Umbilical cord (tissue), 2 donors: ENCODE measurements around the gene PRTN3. TPM values are rescaled to one million over a fixed set of nuclear protein-coding genes. Genes with fewer than 3 reads are reported as not detected.
"Not testable (repeated sequence)": the region's sequence is repeated elsewhere in the genome, so short reads cannot be mapped to it uniquely, and the experiment has no call there.

Source experiments
- DNase-seq: peaks from one replicate; pipeline ENCODE4 v3.0.0-alpha.2; 2015; ENCODE audit warnings: low spot score
- total RNA-seq: library from RNA; depleted of rRNA; stranded (reverse); fragments of >200 nt; gene quantifications from one replicate; pipeline ENCODE4 v1.2.3, GENCODE V29; 2014; ENCODE audit warnings: low replicate concordance; ENCODE audit not compliant: insufficient read depth

PRTN3 gene
- total RNA-seq, 1 donor from 2014 or later, result not detected

DNA sequence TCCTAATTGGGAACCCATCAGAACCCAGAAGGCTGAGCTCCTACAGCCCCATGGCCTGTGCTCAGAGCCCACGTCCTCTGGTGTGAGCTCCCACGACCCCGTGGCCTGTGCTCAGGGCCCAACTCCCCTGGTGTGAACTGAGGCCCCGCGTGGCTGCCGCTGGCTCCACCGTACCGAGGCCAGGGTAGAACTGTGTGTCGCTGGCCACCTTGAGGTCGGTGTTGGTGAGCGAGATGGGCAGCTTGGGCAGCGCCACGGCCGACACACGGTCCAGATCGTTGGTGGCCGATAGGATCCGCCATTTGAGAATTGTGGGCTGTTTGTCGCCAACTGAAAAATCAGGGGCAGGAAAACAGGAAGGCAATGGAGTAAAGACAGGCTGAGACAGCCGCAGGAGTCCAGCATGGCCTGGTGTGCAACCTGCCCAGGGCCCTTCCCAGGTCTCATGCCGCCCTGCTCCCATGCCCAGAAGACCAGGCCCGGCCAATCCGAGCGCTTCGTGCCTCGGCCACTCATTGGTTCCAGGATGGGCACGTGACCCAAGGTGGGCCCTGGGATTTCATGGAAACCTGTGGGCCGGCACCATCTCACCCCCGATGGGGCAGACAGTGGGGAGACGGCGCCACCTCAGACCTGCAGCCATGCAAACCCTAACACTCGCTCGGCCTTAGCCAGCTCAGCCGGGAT lies 40.7 kb downstream of the PRTN3 start:
- DNase-seq, result no peak

DNA sequence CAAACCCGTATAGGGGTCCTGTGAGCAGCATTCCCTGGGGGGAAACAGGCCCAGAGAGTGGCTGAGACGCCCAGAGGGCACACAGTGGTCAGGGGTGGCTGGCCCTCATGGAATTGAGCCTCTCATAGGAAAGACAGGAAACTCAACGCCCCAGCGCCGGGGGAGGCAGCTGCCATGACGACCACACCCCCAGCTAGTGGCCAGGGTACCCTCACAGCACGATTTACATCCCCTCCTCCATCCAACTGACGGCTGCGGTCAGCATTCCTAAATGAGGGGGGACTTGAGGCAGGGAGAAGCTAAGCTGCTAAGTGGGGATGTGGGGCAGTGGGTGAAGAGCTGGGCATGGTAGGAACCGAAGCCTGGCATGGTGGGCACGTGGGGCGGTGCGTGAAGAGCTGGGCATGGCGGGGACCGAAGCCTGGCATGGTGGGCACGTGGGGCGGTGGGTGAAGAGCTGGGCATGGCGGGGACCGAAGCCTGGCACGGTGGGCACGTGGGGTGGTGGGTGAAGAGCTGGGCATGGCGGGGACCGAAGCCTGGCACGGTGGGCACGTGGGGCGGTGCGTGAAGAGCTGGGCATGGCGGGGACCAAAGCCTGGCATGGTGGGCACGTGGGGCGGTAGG lies 42.2 kb downstream of the PRTN3 start:
- no peak for DNase-seq

DNA sequence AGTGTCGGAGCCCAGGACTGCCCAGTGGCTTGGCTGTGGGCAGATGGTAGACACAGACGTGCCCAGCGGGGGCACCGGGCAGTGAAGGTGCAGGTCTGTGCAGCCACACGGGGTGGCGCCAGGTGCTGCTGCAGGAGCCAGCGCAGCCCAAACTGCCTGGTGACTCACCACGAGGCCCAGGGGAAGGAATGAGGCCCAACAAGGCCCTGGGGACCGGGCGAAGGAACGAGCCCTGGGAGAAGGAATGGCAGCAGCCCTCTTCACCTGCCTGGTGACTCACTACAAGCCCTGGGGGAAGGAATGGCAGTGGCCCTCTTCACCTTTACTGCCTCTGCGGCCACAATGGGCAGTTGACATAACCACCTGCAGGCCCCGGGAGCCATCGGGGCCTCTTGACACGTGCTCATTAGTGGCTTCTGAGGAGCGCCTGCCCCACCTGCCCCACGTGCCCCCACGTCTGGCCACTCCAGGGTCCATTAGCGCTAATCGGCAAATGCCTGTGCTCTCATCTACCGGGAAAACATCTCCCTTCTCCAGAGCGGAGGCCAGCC lies 42.9 kb downstream of the PRTN3 start:
- no peak for DNase-seq

DNA sequence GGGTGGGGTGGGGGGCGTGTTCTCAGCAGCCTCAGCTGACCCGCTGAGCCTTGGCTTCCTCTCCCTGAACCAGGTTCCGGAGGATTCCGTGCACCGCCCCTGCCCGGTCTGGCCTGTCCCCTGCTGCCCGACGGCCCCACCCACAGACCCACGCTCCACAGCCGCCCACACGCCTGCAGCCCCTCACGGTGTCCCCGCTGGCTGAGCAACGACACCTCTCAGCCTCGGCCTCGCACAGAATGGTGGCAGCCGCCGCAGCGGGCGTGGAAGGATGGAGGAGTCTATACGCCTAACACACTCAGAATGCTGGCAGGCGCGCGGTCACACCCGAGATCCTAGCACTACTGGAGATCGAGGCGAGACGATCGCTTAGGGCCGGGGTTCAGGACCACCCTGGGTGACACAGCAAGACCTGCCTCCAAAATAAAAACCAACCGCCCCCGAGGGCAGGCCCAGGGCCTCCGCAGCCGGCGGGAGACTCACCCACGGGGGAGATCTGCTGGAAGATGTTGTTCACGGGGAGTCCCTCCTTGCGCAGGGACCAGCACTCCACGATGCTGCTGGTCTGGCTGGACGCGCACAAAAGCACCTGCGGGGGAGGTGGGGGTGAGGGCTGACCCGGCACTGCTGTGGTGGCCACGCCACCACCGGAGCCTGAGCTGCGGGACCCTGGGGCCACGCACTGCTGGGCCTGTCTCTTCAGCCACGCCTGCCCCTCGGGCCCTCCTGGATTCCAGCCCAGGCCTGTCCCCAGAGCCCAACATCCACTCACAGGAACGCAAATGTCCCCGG lies 43.8 kb downstream of the PRTN3 start:
- DNase-seq, result no peak

DNA sequence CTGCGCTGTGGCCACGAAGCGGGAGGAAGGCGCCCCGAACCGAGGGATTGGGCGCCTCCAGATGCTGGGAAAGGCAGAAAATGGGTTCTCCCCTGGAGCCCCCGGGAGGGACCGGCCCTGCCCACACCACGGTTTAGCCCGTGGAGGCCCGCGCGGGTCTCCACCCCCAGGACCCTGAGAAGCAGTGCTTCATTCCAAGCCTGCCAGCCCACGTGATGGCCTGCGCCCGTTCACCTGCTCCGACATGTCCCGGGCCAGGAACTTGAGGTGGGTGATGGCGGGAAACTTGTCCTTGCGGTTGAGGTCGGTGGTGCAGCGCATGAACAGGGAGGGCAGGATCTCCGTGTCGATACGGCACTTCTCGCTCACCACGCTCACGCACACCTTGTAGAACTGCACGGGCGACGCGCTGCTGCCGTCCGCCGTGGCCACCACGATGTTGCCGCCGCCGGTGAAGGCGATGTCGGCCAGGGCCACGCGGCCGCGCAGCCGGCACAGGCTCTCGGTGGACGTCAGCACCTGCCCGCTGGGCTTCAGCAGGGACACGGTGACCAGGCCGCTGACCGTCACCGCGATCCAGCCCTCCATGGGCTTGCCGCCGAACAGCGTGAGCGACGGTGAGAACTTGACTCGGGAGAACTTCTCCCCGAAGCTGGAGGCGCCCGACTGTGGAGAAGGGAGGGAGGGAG lies 44.9 kb downstream of the PRTN3 start:
- no peak for DNase-seq

DNA sequence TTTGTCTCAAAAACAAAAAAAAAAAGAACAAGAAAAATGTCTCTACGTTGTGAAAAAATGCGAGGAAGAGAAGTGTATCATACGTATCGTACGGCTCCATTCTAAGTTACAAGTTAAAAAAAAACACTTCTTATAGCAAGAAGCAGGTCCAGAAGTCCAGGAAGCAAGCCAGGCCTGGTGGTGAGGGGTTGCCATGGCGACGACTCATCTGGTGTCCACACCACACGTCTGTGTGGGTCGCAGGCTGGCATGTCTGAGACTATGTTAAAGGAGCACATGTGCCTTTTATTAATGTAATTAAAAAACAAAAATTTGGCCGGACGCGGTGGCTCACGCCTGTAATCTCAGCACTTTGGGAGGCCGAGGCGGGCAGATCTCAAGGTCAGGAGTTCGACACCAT lies 46.3 kb downstream of the PRTN3 start:
- no peak for DNase-seq

DNA sequence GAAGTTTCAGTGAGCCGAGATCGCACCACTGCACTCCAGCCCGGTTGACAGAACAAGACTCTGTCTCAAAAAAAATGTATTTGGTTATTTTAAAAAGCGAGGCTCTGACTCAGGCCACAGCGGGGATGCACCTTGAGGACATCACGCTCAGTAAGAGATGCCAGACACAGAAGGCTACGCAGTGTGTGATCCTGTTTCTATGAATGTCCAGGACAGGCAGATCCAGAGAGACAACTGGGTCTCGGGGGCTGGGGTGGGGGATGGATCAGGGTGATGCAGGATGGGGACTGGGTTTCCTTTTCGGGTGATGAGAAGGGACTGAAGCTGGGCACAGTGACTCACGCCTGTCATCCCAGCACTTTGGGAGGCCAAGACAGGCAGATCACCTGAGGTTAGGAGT lies 46.8 kb downstream of the PRTN3 start:
- DNase-seq, result no peak

DNA sequence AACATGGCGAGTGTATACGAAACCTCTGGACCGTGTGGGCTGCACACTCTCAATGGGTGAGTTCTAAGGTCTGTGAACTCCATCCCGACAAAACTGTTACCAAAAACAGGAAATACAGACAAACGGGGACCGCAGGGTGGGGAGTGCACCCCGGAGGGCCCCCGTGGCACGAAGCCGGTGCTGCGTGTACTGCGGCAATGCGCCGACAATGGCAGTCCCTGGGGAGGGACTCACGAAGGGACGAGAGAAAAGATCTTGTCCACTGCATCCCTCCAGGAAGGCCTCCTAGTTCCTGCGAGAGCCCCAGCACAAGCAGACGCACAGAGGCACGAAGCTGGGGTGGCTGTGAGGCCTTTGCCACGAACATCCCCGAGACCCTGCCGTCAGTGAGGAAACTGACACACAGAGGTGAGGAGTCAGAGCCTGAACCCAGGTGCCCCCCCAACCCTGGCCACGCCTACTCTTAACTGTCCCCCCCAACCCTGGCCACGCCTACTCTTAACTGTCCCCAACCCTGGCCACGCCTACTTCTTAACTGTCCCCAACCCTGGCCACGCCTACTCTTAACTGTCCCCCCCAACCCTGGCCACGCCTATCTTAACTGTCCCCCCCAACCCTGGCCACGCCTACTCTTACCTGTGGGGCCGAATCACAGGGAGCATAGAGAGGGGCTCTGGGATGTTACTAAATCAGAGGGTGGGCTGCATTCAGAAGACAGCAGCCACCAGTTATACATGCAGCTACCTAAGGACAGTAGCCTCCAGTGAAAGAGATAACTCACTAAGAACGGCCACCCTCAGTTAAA lies 48.0 kb downstream of the PRTN3 start:
- no peak for DNase-seq

DNA sequence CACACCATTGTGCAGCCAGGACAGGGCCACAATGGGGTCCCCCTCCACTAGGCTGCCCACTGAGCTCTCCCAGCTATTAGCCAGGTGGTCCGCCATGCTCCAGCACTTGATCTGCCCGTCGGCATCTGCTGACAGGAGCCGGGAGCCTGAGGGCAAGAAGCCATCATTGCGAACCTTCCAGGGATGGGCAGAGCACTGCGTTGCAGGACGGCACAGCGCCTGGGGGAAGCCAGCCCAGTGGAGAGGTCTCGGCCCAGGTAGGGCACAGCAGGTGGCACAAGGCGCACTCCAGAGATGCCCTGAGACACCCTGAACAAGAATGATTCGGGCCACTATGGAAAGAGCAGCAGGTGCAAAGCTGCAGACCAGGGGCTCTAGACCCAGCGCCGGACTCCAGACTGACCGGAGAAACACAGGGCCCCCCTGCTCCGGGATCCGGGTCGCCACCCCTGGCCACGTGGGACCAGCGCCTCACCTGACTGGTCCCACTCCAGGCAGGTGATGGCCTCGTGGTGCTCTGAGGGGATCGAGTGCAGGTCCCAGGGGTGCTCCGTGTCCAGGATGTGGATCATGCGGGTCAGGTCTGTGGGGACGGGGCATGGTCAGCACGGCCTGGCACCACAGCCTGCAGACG lies 49.0 kb downstream of the PRTN3 start:
- no peak for DNase-seq

DNA sequence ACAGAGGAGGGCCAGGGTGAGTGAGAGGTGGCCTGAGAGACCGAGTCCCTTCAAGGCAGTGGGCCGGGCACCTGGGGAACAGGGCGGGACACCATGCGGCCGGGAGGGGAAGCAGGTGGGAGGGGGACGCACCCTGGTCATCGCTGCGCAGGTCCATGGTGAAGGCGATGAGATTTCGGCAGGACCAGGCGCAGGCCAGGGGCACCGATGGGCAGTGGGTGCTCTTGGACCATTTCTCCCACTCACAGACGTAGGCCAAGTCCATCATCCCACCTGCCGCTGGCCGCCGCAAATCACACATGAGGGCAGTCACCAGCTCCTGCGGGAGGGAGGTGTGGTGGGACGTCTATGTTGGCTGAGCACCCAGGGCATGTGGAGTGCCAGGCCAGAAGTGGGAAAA lies 50.0 kb downstream of the PRTN3 start:
- DNase-seq, result no peak

DNA sequence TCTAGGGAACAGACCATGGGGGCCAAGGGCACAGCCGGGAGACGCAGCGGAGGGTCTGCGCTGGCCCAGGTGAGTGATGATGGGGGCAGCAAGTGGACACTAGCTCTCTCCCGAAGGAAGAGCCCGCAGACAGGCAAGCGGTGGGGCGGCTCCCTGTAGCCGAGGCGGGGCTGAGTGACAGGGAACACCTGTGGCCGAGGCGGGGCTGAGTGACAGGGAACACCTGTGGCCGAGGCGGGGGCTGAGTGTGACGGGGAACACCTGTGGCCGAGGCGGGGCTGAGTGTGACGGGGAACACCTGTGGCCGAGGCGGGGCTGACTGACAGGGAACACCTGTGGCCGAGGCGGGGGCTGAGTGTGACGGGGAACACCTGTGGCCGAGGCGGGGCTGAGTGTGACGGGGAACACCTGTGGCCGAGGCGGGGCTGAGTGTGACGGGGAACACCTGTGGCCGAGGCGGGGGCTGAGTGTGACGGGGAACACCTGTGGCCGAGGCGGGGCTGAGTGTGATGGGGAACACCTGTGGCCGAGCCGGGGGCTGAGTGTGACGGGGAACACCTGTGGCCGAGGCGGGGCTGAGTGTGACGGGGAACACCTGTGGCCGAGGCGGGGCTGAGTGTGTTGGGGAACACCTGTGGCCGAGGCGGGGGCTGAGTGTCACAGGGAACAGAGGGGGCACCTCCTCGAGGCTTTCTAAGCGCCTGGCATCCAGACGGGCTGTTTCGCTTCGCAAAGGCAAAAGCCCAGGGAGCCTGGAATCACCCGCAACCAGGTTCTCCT lies 50.8 kb downstream of the PRTN3 start:
- DNase-seq, result not testable (repeated sequence)

DNA sequence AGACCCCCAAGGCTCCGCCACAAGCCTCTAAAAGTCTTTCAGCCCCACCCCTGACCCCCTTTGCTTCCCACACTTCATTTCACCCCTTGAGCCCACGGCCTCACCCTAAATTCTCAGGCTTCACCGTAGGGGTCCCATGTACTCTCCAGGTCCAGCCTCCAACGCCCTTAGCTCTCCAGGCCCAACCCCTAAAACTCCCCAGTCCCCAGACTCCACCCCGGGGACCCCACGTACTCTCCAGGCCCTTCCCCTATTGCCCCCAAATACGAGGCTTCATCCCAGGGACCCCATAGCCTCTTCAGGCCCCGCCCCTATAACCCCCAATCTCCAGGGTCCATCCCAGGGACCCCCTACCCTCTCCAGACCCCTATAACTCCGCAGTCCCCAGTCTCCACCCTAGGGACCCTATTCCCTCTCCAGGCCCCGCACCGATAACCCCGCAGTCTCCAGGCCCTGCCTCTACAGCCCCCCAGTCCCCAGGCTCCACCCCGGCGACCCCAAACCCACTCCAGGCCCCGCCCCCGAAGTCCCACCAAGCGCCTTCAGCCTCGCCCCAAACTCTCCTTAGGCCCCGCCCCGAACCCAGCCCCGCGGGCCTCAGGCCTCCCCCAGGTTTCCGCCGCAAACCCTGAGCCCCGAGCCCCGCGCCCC lies 51.6 kb downstream of the PRTN3 start:
- no peak for DNase-seq

DNA sequence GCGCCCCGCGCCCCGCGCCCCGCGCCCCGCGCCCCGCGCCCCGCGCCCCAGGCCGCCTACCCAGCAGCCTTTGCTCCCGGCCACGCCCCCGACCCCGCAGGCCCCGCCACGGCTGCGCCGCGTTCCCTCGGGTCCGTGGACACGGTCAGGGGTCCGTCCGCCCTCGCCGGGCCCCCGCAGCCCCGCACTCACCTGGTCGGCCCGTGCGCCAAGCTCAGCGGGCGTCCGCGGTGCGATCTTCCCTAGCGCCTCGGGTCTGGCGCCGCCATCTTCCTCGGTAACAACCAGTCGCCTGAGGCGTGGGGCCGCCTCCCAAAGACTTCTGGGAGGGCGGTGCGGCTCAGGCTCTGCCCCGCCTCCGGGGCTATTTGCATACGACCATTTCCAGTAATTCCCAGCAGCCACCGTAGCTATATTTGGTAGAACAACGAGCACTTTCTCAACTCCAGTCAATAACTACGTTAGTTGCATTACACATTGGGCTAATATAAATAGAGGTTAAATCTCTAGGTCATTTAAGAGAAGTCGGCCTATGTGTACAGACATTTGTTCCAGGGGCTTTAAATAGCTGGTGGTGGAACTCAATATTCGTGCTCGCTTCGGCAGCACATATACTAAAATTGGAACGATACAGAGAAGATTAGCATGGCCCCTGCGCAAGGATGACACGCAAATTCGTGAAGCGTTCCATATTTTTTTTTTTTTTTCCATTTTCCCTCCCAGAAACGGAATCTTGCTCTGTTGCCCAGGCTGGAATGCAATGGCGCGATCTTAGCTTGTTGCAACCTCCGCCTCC lies 52.3 kb downstream of the PRTN3 start, which contains the start of the genes MED16 and RNU6-9:
Gene MED16 (minus strand): TSS at position 294 of the 796 bp plus-strand sequence. CDS start 2,056 bp downstream, outside the sequence.
Gene RNU6-9 (plus strand): TSS at position 591 of the 796 bp plus-strand sequence.
- peak; percentile 97 for DNase-seq

DNA sequence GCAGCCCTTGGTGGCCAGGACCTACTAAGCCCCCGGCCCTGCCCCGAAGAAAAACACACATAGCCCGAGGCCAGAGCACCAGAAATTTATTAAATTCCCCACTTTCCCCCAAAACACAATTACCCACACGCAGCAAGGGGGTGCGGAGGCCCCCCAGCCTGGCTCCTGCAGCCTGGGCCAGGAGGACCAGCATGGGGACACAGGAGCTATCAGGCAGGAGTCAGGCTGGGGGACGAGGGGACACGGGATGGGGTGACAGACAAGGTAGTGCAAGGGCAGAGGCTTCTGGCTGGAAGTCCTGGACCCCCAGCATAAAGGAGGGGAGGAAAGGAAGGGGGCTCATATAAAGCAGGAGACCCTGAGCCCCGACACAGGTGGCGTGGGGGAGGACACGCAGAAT lies 55.6 kb downstream of the PRTN3 start:
- DNase-seq, result no peak

DNA sequence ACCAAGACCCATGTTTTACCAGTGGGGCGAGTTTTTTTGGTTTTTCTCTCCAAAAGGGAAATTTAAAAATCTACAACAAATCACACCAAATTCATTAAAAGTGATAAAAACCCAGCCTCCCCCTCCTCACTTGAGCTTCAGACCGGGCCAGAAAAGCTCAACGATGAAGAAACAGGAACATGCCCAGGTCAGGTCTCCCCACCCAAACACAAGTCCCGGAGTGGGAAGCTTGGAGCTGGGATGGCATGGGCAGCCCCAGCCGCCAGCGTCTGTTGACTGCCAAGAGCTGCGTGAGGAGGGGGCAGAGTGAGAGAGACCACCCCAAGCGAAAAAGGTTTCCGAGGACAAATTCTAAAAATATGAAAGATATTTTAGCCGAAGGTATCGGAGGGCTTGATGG lies 56.2 kb downstream of the PRTN3 start:
- no peak for DNase-seq

DNA sequence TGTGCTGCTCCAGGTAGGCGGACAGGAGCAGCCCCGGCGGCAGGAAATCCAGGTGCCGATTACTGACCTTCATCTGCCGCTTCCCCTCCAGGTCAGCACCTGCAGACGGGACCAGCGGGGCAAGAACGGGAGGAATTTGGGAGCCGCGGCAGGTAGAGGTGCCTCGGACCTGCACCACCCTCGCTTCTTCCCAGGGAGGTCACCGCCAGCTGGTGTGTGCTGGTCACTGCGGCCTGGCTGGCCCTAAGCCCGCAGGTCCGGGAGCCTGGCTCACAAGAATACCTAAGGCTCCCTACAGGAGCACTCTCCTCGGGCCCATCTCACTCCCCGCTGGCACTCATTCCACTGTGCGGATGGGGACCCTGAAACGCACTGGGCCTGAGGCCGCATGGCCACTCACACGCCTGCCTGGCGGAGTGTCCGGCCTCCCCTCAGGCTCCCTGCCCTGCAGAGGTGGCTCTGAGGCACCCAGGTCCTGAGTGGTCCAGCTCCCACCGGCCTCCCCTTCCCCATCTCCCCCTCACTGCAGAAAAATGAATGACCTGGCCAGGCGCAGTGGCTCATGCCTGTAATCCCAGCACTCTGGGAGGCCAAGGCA lies 56.7 kb downstream of the PRTN3 start:
- no peak for DNase-seq
